Epithelial cell of proximal tubule (primary cell): Measurements from ENCODE around the gene LMOD1. TPM values are rescaled to one million over a fixed set of nuclear protein-coding genes. Genes with fewer than 3 reads are reported as not detected.

ENCODE experiments used
- DNase-seq: peaks from one replicate; pipeline ENCODE4 v3.0.0-alpha.2; 2011; ENCODE audit warnings: low read depth
- H3K4me3 ChIP-seq: 2 replicates; pipeline ENCODE4 v1.5.1; 2011; ENCODE audit warnings: low read depth, mild to moderate bottlenecking, low read length
- CTCF ChIP-seq: conservative IDR thresholded peaks from 2 replicates; pipeline ENCODE4 v1.5.1; 2012; ENCODE audit warnings: low read depth, mild to moderate bottlenecking, low read length
- total RNA-seq: library from RNA; depleted of rRNA; stranded (reverse); fragments of >200 nt; gene quantifications from 2 replicates; pipeline ENCODE4 v1.2.3, GENCODE V29; 2015

The LMOD1 gene
- total RNA-seq, 1 donor from 2014 or later = not detected

- H3K4me3 ChIP-seq = peak overlapping the region; percentile 75
- no peak for DNase-seq
- no peak for TF ChIP-seq CTCF
Measured at GRCh38 chr1:201983380-201983805, 37.0 kb upstream of the LMOD1 start.

GRCh38 chr1:201982623-201983379, 36.5 kb upstream of the LMOD1 start, which contains the start of gene RNPEP:
RNPEP (plus strand) TSS chr1:201982648; CDS start chr1:201982667, 19 bp downstream.
- no peak for DNase-seq
- TF ChIP-seq CTCF = peak; percentile 18
- peak within 1 kb of the TSS; percentile 75 for H3K4me3 ChIP-seq

- H3K4me3 ChIP-seq = peak overlapping the region; percentile 75
- no peak for DNase-seq
- no peak for TF ChIP-seq CTCF
Measured at GRCh38 chr1:201982082-201982622, 35.8 kb upstream of the LMOD1 start.

- no peak overlapping the region for H3K4me3 ChIP-seq
- DNase-seq = no peak
- TF ChIP-seq CTCF = no peak
Measured at GRCh38 chr1:201970334-201971159, 24.2 kb upstream of the LMOD1 start.

DNA sequence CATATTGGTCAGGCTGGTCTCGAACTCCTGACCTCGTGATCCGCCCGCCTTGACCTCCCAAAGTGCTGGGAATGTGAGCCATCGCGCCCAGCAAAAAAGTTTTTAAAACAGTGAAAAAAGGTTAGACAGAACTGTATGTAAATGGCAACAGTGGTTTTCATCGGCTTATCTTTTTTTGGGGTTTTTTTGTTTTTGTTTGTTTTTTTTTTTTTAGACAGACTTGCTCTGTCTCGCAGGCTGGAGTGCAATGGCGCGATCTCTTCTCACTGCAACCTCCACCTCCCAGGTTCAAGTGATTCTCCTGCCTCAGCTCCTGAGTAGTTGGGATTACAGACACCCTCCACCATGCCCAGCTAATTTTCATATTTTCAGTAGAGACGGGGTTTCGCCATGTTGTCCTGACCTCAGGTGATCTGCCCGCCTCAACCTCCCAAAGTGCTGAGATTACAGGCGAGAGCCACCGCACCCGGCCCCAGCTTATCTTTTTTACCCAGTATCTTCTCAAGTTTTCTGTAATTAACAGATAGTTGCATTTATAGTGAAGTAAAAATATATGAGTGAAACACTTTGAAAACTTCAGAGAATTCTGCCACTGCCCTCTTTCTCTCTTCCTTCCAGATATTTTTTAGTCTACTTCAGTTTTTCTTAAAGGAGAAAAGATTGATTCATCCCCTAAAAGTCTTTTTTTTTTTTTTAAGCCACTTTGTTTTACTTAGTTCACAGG, 22.0 kb upstream of the LMOD1 start:
- TF ChIP-seq CTCF = no peak
- no peak overlapping the region for H3K4me3 ChIP-seq
- no peak for DNase-seq

GRCh38 chr1:201966171-201966570, 19.8 kb upstream of the LMOD1 start:
- no peak overlapping the region for H3K4me3 ChIP-seq
- DNase-seq = no peak
- no peak for TF ChIP-seq CTCF
